NK-92 (cell line): ENCODE results near the gene ITGA1.

Experiments
- DNase-seq: peaks from one replicate; lab custom pipeline; 2025; ENCODE audit not compliant: unreplicated experiment; lab: John Stamatoyannopoulos, UW

ITGA1 gene

DNA sequence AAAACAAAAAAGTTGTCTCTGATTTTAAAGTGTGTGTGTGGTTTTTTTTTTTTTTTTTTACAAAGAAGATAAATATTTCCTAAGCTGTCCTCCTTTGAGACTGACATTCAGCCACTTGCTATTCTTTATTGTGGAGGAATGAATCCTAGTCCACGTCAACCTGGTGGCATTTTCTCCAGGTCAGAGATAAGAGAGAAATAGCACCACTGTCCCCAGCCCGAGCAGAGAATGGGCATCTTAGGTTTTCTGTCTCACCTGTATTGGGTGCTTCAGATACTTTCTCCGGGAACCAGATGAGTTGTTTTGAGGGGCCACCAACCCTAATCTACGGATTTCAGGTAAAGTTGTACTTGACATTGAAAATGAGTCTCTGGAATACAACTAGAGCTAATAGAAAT is 202.8 kb downstream of the ITGA1 start:
- DNase-seq: no peak

DNA sequence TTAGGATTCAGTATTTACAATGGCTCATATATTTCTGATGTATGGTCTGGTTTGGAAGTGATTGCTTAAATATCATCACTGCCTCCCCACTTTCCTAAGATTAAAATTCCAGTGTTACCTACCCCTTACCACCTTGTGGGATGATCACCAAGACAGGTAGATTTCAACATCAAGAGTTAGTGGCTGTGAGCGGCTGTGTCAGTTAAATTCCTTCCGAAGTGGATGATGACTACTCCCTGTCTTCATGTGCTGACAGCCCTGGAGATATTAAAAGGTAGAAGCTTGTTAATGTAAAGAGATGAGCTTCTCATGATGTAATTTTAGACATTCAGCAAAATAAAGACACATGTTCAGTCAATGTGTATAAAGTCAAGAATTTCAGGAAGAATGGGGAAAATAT is 205.7 kb downstream of the ITGA1 start:
- DNase-seq: no peak

DNA sequence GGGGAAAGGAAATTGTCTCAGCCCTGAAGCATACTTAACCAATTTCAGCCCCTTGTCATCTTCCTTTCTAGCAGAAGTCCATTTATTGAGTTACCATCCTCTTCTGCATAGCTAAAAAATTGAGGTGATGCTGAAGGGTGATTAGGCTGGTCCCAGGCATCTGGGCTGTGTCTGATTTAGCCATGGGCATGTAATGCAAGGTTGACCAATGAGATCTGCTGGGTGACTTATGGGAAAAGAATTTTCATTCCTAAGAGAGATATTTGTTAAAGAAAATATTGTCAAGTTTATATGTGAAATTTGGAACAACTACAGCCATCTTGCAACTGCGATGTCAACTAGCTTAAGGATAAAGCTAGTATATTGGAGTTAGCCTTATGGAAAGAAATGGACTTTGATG is 206.6 kb downstream of the ITGA1 start:
- DNase-seq: no peak

DNA sequence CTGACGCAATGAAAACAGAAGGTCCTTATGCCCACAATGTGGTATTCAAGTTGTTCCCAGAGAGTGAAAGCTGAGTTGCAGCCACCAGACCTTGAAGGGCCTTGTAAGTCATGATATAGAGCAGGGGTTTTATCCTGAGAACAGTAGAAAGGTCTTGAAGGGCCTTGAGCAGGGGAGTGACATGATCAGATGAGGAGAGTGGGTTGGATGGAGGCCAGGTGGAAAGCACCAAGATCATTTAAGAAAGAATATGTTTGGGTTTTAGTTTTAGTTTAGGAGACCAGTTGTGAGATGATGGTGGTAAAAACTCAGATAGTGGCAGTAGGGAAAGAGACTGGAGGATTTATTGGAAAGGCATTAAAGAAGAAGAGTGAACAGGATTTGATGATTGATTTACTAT is 207.4 kb downstream of the ITGA1 start:
- no peak for DNase-seq

DNA sequence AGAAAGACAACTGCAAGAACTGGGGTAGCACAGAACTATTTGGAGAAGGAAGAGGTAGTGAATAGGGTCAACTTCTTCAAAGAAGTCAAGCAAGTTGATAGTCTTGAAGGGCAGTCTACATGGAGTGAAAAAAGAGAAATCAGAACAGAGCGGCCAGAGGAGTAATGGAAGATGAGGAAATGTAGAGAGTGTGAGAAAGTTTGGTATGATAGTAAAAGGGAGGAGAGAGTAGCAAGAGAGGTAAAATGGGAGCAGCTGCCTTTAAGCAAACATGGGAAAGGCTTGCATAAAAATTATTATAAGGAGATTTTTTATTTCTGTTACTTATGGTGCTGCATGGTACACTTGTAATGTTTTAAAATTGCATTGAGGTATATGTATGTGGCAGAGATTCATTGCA is 208.2 kb downstream of the ITGA1 start:
- no peak for DNase-seq

DNA sequence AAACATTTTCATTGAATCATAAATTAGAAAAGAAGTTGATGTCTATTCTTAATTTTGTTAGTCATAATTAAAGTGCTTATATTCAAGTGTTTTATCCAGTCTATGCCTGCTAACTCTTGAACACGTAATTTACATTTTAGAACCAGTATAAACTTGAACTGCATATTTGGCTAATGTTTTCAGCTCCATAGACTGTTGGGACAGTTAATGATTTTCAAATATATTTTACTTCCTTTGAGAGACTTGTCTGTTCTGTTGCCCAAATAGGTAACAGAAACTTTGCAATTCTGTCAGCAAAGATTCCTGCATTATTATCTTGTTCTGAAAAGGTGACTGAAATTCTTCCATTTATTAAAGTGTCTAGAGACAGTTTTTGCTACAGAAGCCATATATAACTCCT is 209.3 kb downstream of the ITGA1 start:
- no peak for DNase-seq

DNA sequence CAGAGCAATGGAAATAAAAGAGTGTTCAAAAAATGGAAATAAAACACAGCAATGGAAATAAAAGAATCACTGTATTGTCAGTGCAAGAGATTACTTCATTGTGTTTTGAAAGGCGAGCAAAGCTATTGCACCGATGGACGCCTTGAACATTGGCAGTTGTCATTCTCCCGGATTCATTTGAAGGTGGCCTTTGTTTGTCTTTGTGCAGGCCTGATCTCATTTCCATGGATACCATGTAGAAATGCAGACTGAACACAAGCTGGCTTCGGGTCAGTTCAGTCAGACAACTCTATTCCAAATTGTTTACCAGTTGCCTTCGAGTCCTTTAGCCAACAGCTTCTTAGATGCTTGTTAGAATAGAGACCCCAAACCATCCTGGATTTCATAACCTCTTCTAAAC is 209.7 kb downstream of the ITGA1 start:
- DNase-seq: no peak

DNA sequence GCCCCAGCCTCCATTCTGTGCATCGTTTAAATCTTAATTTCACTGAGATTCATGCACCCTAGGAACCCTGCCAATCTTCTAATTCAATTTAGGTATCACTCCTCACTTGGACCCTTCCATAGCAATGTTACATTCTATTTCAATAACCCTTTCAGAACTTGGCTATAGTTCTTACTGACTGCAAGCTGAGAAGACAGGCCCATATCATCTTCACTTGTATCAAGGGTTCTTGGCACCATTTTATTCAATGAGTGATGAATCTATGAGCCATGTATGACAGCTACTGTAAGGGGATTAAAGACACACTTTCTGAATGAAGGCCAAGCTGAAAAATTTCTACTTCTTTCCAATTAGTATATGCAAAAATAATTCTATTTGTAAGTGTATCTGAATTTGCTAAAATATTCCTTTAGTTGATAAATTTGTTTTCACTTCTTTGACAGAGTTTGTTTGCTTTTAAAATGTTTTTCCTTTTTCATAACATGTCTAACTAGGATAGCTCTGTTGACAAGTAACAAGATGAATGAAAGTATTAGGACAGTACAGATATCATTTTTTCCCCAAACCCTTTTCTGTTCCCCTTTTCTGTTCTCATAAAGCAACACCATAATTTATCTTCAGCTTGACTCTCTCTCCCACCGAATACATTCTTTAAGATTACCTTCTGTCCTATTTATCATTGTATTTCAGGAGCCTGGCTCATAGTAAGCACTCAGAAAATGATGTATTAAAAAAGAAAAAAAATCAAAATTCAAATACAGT is 211.0 kb downstream of the ITGA1 start:
- DNase-seq: no peak

DNA sequence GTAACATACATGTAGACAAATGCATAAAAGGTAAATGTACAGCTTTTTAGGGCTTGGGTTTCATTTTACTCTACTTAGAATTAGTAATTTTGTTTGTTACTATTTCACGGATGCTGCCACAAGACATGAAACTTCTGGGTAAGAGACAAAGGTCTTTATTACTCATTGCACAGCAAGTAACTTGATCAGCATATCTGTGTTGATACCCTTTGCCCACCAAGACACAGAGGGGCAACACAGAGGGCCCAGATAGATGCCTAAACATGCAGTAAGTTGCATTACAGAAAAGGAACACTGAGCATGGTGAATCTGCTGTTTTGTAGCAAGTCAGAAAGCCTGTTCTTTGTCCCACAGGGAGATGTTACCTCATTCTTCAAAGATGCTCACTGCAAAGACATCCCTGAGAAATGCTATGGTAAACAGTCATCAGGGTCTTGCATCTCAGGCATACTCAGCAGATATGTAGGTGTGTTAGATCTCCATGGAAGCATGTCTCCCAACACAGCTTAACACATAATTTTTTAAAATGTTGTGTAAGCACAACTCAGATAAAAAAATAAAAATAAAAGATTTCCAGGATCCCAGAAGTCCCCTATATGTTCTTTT is 211.7 kb downstream of the ITGA1 start:
- DNase-seq: no peak

DNA sequence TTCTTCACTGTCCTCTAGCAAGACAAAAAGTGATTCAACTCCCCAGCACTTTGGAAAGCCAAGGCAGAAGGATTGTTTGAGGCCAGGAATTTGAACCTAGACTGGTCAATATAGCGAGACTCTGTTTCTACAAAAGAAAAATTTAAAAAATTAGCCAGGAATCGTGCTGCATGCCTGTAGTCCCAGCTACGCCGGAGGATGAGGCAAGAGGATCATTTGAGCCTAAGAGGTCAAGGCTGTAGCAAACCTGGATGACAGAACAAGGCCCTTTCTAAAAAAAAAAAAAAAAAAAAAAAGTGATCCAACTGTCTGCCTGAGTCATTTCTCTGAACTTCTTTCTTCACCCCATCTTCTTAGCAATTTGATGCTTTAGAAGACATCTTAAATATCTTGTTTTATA is 213.8 kb downstream of the ITGA1 start:
- DNase-seq: no peak

DNA sequence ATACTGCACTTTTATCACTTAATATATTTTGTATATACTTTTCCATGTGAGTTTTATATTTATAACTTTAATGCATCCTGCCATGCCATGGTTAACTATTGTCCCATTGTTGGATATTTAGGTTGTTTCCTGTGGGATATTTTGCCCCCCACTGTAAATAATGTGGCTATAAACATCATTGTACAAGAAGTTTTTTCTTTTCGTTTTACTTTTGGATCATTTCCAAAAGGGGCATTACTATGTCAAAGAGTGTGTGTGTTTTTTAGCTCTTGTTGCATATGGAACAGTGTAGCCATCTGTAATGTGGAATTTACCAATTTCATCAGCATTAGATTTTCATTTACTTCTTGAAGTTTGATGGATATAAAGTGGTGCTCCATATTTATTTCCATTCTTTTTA is 214.8 kb downstream of the ITGA1 start:
- no peak for DNase-seq

DNA sequence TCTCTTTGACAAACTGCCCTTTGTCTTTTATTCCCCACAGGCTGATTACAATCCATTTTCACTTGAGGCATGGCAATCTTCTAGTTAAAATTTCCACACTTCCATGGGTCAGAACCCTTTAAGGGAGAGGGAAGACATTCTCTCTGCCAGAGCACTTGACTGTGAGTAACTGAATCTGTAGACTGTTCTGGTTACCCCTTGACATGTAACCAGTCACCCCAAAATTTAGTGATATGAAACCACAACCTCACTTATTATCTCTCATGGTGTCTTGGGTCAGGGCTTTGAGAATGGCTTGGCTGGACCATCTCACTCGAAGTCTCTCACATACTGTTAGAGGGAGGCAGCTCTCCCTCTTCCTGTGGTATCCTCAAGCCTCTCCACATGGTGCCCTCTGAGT is 215.4 kb downstream of the ITGA1 start:
- DNase-seq: no peak

DNA sequence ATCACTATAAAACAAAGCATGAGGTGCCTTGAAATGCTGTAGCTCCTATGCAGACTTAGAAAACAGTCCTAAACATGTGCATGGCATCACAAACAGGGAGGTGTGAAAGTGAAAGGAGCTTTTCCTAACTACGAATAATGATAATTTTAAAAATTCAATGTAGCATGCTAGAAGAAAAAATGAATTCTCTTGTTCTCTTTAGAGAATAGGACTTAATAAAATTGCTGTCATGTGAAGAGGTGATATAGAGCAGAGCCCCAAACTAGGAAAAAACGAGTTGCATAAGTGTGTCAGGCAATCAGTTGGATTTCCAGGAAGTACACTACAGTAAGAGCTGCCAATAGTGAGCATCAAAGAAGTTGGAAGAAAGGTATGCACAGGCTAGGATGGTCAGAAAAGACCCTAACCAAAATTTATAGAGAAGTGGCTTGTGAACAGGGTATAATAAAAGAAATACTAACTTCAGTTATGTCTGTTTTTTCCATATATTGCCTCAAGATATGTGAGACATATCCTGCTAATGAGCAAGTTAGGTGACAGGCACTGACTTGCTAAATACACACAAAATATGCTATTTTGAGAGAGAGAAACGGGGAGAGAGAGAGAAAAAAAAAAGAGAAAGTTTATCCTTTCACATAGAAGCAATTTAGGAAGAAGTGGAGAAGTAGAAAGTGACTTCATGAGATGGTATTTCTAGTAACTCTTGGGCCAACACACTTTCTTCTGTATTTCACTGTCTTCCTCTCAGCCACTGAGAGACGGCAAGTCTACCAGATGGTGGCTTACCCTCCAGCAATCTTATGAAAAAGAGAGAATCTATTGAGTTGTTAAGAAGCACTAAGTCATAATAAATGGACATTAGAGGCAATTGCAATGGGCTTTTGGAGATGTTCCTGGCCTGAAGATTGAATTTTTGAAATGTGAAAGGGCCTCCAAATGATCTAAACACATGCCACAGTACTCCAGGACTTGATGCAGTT is 219.5 kb downstream of the ITGA1 start:
- DNase-seq: no peak

DNA sequence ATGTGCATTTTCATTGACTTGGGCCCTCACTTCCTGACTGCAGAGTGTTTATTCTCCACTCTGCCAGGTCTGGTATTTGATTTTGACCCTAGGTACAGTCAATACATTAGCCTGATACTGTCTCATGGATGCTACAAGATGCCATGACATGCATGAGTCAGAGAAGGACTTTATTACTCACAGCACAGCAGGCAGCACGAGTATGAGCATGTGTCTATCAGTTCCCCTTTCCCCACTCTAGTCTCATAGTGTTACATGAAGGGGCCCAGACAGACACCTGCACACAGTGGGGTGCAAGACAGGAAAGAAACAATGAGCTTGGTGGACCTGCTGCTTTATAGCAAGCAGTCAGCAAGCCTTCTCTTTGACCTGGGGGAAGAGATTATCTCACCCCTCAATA is 221.0 kb downstream of the ITGA1 start:
- DNase-seq: no peak
